IPS-20b (cell line): Measurements from ENCODE around the gene TFF1.

Source experiments
- H3K27ac ChIP-seq: one replicate; pipeline ENCODE4 v1.5.1; 2013; ENCODE audit warnings: low read length
- H3K27me3 ChIP-seq: 2 replicates; pipeline ENCODE4 v1.6.1; 2013; ENCODE audit warnings: mild to moderate bottlenecking, low read length, inconsistent platforms; ENCODE audit not compliant: insufficient read depth
- H3K36me3 ChIP-seq: 2 replicates; pipeline ENCODE4 v1.6.1; 2013; ENCODE audit warnings: low read depth, mild to moderate bottlenecking, inconsistent platforms, low read length, moderate library complexity; ENCODE audit not compliant: insufficient read depth
- H3K4me1 ChIP-seq: 2 replicates; pipeline ENCODE4 v1.6.1; 2013; ENCODE audit warnings: mild to moderate bottlenecking, control low read depth, inconsistent platforms, low read length, moderate library complexity; ENCODE audit not compliant: insufficient read depth
- H3K4me3 ChIP-seq: 2 replicates; pipeline ENCODE4 v1.5.1; 2013; ENCODE audit warnings: mild to moderate bottlenecking, low read length, inconsistent platforms
- H3K9ac ChIP-seq: 2 replicates; pipeline ENCODE4 v1.6.1; 2013; ENCODE audit warnings: low read depth, mild to moderate bottlenecking, inconsistent platforms, low read length, moderate library complexity
- H3K9me3 ChIP-seq: 2 replicates; pipeline ENCODE4 v1.6.1; 2013; ENCODE audit warnings: mild to moderate bottlenecking, low read depth, low read length, inconsistent platforms; ENCODE audit not compliant: insufficient read depth

Gene TFF1

DNA sequence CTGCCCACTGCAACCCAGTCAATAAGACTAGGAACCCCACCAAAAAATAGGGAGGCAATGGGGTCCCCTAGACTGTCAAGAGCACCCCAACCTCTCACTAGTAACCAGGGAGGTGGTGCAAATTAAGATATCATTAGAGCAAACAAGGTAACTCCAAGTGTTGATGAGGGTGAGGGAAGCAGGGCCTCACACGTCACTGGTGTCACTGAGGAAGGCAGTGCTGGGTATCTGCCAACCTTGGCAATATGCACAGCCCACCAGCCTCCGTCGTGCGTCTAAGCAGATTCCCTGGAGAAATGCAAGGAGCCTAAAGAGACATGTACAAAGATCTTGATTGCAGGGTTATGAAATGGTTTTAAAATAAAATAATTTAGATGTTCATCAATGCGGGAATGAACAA, 41.1 kb upstream of the TFF1 start:
- Histone ChIP-seq H3K4me3 (no peak overlapping the region), H3K36me3 (no peaks in the 10 kb centered on the region), H3K27ac (no peak overlapping the region), H3K4me1 (no peaks in the 10 kb centered on the region), H3K27me3 (no peaks in the 10 kb centered on the region), H3K9me3 (no peaks in the 10 kb centered on the region), H3K9ac (no peak overlapping the region)

DNA sequence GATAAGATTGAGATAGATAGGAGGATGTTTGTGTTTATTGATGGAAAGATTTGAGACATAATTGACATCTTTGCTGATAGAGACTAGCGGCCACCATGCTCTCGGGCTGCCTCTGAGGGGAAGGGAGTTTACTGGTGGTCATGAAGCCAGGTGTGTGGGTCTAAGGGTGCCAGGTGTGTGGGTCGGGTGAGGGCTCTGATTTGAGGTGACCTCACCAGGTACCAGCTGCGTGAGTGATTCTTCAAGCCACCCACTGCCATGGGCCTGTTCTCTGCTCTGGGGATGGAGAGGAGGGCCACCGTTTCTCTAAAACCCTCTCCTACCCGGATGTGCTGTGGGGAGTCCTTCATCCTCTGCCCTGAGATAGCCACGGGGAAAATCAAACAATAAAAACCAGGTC, 40.5 kb upstream of the TFF1 start:
- H3K9me3 ChIP-seq: no peaks in the 10 kb centered on the region
- no peaks in the 10 kb centered on the region for H3K27me3 ChIP-seq
- no peak overlapping the region for H3K9ac ChIP-seq
- no peak overlapping the region for H3K27ac ChIP-seq
- H3K4me1 ChIP-seq: no peaks in the 10 kb centered on the region
- H3K4me3 ChIP-seq: no peak overlapping the region
- no peaks in the 10 kb centered on the region for H3K36me3 ChIP-seq

DNA sequence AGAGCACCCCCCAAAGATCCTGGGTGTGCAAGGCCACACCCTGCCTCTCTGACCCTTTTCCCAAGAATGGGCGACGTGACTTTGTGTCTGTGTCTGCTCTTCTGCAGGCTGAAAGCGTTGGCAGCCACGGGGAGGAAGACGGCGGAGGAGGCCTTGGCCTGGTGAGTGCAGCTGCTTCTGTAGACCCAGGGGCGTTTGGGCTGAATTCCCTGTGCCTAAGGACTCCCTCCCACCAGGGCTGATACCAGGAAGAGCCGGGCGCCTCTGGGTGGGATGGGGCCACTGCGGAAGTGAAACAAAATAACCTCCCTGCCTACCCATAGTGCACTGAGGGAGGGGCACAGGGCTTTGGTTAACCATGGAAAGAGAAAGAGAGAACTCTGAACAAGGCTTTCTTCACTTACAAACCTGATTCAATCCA, 39.9 kb upstream of the TFF1 start:
- Histone ChIP-seq H3K4me3 (no peak overlapping the region), H3K4me1 (no peaks in the 10 kb centered on the region), H3K9me3 (no peaks in the 10 kb centered on the region), H3K9ac (no peak overlapping the region), H3K27ac (no peak overlapping the region), H3K36me3 (no peaks in the 10 kb centered on the region), H3K27me3 (no peaks in the 10 kb centered on the region)

DNA sequence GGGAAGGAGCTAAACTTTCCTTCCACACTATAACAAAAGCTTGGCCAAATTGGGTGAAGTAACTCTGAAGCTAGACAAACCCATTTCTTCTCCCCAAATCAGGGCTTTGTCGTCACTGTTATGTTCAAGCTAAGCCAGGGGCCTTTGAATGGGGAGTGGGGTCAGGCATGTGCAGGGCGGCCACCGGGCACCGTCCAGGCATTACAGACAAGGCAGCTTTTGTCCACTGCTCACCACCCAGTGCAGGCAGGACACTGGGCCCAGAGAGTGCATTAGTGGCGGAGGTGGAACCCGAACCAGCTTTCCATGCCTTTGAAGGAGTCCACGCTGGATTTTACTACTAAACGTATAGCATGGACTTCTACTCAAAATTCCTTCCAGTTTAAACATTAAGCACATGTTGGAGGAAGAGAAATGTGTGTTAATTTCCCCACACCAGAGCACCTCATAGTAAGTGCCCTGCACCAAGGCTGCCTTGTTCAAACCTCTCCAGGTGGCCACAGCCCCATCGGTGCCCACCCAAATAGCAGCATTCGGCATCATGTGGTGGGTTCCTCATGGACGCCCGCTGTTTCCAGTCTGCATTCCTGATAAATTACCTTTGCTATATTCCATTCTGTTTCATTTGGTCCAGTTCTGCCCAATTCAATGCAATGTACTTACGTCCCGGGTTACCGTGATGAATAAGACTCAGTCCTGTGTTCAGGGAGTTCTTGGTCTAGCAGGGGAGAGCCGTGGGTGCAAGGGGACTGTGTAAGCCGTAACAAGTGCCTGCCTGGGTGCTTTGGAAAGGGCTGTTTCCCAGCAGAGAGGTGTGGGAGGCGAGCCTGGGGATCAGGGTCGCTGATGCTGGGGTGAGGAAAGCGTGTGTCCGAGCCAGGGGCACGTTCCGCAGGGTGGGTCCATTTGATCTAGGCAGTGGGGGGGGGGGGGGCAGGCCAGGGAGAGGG, 39.0 kb upstream of the TFF1 start:
- Histone ChIP-seq H3K4me3 (no peak overlapping the region), H3K27ac (no peak overlapping the region), H3K9ac (no peak overlapping the region), H3K36me3 (no peaks in the 10 kb centered on the region), H3K9me3 (no peaks in the 10 kb centered on the region), H3K4me1 (no peaks in the 10 kb centered on the region), H3K27me3 (no peaks in the 10 kb centered on the region)

DNA sequence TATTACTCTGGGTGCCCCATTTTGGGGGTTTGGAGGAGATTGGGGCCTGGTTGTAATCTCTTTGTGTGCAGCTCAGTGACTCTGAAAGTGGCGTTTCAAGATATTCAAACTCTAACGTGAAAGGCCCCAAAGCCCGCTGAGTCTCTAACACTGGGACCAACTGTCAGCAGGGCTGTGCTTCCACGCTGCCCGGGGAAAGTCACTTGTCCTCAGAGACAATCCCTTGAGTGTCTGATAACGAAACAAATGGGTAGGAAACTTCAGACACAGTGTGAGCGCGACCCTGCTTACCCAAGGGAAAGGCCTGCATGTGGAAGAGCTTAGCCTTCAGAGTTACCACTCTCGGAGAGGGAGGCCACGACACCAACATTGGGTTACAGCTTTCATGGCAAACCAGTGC, 38.2 kb upstream of the TFF1 start:
- Histone ChIP-seq H3K27me3 (no peaks in the 10 kb centered on the region), H3K36me3 (no peaks in the 10 kb centered on the region), H3K27ac (no peak overlapping the region), H3K4me3 (no peak overlapping the region), H3K4me1 (no peaks in the 10 kb centered on the region), H3K9me3 (no peaks in the 10 kb centered on the region), H3K9ac (no peak overlapping the region)

DNA sequence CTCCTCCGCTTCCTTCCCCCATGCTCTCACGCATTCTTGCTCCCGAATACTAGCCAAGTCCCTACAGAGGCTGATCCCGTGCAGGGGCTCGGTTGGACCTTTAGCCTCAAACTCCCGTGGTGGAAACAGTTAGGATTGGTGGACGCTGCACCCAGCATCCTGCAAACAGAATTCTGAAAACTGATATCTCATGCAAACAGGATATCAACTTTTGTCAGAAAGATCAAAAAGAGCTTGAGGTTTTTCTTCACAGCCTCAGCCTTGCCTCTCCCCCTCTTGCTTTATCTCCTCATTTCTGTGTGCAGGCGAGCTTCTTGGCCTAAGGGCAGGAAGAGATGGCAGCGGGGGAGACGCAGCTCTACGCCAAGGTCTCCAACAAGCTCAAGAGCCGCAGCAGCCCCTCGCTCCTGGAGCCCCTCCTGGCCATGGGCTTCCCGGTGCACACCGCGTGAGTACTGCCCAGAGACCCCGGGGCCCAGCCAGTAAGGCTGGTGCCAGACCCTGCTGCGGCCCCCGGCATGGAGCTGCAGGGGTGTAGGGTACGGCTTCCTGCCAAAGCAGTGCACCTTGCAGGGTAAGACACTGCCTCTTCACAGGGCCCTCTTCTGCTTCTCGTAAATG, 37.4 kb upstream of the TFF1 start, which contains the start of gene UBASH3A:
Gene UBASH3A, plus strand, starts transcription at position 292 of the 621 bp plus-strand sequence. Its CDS starts 44 bp downstream, at position 336.
- H3K4me1 ChIP-seq: no peaks in the 10 kb centered on the region
- H3K27me3 ChIP-seq: no peaks in the 10 kb centered on the region
- no peak within 1 kb of the TSS for H3K9ac ChIP-seq
- no peaks in the 10 kb centered on the region for H3K9me3 ChIP-seq
- H3K4me3 ChIP-seq: no peak within 1 kb of the TSS
- no peaks in the 10 kb centered on the region for H3K36me3 ChIP-seq
- H3K27ac ChIP-seq: no peak within 1 kb of the TSS

DNA sequence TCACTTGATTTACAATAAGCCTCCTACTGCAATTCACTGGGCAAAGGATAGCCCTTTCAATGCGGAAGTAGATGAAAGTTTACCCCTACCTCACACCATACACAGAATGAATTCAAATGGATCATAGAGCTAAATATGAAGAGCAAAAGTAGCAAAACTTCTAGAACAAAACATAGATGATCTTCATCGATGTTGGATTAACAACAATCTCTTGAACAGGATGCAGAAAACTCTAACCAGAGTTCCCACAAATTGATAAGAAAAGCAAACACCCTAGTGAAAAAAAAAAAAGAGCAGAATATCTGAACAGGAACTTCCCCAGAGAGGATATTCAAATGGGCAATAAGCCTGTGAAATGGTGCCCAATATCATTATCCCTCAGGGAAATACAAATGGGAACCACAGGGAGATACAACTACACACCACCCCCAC, 35.5 kb upstream of the TFF1 start:
- Histone ChIP-seq H3K4me3 (no peak overlapping the region), H3K27me3 (no peaks in the 10 kb centered on the region), H3K36me3 (no peaks in the 10 kb centered on the region), H3K4me1 (no peaks in the 10 kb centered on the region), H3K27ac (no peak overlapping the region), H3K9ac (no peak overlapping the region), H3K9me3 (no peaks in the 10 kb centered on the region)

DNA sequence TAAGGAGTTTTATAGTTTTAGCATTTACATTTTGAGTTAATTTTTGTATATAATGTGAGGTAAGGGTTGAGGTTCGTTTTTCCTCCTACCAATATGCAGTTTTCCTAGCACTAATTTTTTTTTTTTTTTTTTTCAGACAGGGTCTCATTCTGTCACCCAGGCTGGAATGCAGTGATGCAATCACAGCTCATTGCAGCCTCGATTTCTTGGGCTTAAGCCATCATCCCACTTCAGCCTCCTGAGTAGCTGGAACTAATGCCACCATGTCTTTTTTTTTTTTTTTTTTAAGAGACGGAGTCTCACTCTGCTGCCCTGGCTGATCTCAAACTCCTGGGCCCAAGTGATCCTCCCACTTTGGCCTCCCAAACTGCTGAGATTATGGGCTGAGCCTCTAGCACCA, 34.8 kb upstream of the TFF1 start:
- Histone ChIP-seq H3K36me3 (no peaks in the 10 kb centered on the region), H3K4me3 (no peak overlapping the region), H3K4me1 (0 out of 2 replicates have a peak, but pooled peaks cover under 1% of the 10 kb centered on the region), H3K9ac (no peak overlapping the region), H3K27ac (no peak overlapping the region), H3K9me3 (no peaks in the 10 kb centered on the region), H3K27me3 (no peaks in the 10 kb centered on the region)

DNA sequence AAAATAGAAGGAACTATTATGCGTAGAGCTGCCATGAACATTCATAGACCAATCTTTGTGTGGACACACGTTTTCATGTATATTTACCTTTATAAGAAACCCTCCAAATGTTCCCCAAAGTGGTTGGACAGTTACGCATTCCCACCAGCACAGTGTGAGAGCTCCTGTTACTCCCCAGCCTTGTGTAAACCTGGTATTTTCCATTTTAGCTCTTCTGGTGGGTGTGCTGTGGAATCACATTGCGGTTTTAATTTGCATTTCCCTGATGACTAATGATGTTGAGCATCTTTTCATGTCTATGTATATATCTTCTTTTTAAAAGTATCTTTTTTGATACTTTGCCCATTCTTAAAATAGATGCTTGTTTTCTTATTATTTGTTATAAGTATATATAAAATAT, 34.2 kb upstream of the TFF1 start:
- no peak overlapping the region for H3K4me3 ChIP-seq
- H3K27ac ChIP-seq: no peak overlapping the region
- H3K4me1 ChIP-seq: 0 out of 2 replicates have a peak, but pooled peaks cover 2% of the 10 kb centered on the region
- H3K27me3 ChIP-seq: no peaks in the 10 kb centered on the region
- H3K9ac ChIP-seq: no peak overlapping the region
- H3K9me3 ChIP-seq: no peaks in the 10 kb centered on the region
- H3K36me3 ChIP-seq: no peaks in the 10 kb centered on the region

DNA sequence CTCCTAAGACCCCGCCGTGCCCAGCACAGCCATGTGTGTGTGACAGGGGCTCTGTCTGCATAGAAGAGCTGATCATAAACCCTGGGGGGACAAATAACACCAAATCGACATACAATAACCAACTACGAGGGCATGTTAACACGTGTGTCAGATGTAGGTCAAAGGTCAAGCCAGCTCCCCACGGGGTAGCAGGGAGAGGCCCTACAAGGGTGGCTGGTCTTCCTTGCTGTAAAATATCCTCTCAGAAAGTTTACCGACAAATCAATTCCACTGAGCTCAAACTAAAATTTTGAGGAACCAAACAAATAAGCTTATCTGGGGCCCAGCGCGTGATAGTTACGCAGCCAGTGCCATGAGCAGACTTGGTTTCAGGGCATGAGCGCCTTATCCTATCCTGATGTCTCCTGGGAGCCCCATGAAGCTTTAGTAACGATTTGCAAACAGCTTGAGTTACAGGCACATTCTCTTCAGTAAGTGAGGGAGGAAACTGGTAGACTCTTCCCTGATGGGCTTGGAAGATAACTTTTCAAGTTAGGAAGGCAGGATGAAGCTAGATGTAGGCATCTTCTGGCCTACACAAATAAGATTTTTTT, 32.2 kb upstream of the TFF1 start:
- Histone ChIP-seq H3K4me1 (0 out of 2 replicates have a peak, but pooled peaks cover 2% of the 10 kb centered on the region), H3K4me3 (no peak overlapping the region), H3K27ac (no peak overlapping the region), H3K9me3 (no peaks in the 10 kb centered on the region), H3K36me3 (no peaks in the 10 kb centered on the region), H3K9ac (no peak overlapping the region), H3K27me3 (no peaks in the 10 kb centered on the region)

DNA sequence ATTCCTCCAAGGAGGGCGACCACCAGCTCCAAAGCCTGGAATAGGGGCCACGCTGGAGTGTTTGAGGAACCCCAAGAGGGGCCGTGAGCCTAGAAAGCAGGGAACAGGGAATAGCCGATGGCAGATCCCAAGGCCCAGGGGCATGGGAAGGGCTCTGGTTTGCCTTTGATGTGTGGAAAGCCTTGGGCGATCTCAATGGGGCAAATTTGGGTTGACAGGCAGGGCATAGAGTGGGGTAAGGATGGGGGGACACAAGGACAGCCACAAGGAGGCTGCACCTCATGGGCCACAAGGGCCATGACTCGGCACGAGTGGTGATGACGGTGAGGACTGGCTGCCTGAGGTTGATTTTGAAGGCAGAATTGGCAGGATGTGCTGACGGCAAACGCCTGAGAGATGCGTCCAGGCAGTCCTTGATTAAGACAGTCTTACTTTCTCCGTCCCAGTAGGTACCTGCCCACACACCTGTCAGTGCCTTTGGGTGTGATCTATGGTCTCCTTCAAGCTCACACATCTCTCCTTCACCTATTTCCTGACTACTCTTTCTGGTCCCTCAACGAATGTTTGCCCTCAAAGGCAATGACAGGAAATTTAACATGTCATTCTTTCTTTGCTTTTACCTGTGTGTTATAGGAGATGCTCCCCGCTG, 31.5 kb upstream of the TFF1 start:
- Histone ChIP-seq H3K36me3 (no peaks in the 10 kb centered on the region), H3K4me3 (no peak overlapping the region), H3K9me3 (no peaks in the 10 kb centered on the region), H3K4me1 (0 out of 2 replicates have a peak, but pooled peaks cover 2% of the 10 kb centered on the region), H3K27ac (no peak overlapping the region), H3K9ac (no peak overlapping the region), H3K27me3 (no peaks in the 10 kb centered on the region)
